SW 1271 (cell line): ENCODE data around the gene MROH7.

ENCODE experiments used
- DNase-seq, 2 experiments: peaks; one replicate each; lab custom pipeline; 2025; lab: John Stamatoyannopoulos, UW

MROH7 gene

DNA sequence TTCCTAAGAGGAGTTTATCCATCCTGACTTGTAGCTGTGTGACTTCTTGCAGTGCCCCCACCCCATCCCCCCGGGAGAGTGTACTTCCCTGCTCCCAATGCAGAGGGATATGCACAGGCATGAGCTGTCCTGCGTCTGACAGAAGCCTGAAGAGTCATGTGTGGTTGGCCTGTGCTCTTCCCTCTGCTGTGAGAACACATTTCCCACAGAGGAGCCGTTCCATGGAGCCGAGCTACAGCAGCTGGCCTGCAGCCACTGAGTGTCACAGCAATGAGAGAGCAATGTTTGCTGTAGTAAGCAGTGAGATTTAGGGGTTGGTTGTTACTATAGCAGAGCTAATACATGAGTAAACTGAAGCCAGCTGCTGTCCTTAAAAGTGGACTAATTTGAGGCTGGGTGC is 100.7 kb downstream of the MROH7 start:
- DNase-seq: no peak

DNA sequence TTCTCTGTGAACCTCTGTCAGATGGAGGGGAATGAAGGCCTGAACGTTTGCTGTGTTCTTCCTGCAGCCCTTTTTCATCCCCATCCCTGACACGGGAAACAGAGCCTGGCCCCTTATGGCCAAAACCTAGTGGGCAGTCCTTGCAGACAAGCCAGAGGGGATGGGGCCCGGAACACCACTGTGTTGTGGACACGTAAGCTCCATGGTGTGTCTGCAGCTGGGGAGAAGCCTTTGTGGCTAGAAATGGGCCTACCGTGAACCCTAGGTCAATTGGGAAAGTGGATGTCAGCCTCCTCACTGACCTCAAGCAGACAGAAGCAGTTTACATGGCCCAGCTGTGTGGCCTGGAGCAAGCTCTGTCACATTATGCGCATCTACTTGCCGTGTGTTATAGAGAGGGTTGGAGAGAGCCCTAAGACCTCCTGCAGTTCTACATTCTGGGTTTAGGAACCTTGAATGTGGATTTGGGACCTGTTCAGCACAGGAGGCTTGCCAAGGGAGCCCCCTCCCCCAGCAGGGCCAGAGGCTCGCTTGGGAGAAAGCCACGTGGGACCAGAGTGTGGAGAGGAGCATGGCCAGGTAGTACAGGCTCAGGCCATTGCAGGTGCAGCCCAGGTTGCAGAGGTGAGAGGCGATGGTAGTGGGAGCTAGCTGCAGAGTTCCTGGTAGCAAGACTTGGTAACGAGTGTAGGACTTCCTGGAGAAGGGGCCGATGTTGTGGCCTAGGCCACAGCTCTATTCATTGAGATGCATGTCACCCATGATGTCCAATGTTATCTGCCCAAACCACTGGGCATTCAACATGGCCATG is 102.0 kb downstream of the MROH7 start:
- DNase-seq: no peak

DNA sequence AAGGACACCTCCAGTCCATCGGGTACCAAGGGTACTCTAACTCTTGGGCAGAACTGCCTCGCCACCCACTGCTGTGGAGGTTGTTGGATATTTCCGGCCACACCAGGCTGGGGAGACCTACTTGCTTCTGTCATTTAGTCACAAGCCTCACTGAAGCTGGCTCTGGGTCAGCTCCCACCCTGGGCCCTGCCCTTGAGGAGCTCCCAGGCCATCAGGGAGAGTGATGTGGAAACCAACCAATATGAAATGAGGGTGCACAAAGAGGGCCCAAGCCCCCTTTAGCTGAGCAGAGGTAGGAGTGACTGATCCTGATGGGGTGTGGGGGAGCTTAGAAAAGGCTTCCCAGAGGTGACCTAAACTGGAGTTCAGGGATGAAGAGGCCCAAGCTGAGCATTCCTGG is 103.1 kb downstream of the MROH7 start:
- DNase-seq: no peak

DNA sequence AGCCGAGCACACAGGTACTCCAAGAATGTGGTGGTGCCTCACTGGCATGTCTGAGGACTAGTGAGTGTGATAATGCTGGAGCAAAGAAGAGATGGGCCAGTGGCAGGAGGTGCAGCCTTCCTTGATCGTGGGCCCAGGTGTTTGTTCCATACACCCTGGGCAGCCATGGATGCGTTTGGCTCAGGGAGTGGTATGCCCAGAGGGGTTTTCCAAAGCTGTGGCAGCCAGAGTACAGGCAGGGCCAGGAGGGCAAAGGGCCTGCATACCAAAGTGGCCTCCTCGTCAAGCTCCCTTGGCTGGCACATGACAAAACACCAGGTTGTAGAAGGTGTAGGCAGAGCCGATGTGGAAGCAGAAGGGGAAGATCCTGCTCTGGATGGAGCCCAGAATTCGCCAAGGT is 103.7 kb downstream of the MROH7 start:
- DNase-seq: no peak

DNA sequence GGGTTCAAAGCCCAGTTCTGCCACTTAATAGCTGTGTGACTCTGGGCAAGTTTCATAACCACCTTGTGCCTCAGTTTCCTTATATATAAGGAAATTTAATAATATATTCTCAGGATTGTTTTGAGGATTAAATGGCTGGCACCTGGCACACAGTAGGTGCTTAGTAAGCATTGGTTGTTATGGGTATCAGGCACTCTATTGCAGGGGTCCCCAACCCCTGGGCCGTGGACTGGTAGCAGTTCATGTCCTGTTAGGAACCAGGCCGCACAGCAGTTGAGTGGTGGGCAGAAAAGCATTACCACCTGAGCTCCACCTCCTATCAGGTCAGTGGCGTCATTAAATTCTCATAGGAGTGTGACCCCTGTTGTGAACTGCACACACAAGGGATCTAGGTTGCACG is 104.3 kb downstream of the MROH7 start:
- no peak for DNase-seq

DNA sequence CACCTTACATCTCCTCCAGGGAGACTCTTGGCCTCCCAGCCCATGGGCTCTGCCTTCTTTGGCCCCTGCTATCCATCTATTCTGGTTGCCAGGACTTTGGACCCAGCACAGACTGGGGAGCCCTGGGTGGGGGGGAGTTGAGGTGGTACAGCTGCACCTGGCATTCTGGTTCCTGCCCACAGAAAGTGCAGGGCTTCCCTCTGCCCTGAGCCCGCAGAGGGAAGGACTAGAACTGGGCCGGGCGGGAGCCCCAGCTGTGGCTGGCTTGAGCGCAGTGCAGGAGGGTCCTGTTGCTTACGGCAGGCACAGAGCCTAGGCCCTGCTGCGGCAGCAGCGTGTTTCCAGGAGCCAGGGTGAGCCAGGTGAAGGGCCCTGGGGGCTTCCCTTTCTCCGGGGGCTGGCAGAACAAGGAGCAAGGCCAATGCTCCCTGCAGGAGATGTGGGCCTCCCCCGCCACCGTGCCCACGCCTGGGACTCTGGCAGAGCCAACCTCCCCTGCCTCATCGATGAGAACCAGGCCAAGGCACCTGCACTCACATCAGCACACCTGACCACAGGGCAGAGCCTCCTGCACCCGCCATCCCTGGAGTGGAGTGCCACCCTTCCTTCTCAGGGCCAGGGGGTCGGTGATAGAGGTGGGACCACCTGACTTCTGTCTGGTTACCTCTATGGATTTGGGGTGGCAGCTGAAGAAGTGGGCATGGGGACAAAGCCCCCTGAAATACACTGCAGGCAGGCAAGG is 106.7 kb downstream of the MROH7 start:
- no peak for DNase-seq

DNA sequence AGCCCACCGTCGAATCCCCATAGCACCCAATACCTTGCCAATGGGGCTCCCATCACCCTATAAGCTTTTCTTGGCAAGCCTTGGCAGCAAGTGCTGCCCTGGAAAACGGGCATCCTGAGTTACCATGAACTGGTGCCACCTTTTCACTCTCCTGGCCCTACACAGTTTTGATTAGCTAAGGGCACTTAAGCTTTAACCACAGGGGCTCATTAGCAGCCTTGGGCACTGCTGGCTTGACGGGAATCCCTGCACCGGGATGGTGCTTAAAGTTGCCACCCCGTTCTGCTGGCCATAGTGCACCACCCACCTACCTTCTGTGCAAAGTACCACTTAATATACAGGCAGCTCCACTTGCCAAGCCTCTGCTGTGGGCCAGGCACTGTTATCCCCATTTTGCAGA is 109.0 kb downstream of the MROH7 start:
- DNase-seq: no peak

DNA sequence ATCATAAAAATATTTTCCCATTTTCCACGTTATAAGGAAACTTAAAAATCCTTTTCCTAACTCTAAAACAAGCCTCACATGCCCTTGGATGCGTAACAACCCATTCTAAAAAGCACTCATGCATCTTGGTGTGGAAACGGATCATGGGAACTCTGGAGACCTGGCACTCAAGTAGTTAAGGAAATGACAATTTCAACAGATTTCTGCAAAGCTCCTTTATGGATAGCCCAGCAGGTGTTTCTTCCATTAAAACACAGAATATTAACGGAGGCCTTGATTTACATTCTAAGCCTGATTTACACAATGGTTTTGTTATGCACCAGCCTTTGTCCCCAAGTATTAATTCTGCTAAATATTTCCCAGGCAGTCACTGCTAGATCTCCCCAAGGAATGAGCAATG is 109.8 kb downstream of the MROH7 start:
- no peak for DNase-seq

DNA sequence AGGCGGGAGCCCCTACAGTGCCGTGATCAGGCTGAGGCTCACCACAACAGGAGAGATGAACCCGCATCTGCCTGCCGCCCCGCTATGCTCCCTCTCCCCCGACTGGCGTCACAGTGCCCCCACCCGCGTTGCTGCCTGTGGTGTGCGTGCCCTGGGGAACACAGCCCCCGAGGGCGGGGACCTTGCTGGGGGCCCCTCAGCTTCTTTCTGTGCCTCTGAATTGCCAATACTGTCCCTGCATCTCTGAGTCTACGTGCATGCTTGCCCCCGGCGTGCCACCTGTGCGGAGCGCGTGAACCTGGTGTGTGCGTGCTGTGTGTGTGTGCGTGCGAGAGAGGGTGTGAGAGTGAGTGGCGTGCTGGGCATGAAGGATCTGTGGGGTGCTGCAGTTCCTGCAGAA is 112.5 kb downstream of the MROH7 start:
- no peak for DNase-seq

DNA sequence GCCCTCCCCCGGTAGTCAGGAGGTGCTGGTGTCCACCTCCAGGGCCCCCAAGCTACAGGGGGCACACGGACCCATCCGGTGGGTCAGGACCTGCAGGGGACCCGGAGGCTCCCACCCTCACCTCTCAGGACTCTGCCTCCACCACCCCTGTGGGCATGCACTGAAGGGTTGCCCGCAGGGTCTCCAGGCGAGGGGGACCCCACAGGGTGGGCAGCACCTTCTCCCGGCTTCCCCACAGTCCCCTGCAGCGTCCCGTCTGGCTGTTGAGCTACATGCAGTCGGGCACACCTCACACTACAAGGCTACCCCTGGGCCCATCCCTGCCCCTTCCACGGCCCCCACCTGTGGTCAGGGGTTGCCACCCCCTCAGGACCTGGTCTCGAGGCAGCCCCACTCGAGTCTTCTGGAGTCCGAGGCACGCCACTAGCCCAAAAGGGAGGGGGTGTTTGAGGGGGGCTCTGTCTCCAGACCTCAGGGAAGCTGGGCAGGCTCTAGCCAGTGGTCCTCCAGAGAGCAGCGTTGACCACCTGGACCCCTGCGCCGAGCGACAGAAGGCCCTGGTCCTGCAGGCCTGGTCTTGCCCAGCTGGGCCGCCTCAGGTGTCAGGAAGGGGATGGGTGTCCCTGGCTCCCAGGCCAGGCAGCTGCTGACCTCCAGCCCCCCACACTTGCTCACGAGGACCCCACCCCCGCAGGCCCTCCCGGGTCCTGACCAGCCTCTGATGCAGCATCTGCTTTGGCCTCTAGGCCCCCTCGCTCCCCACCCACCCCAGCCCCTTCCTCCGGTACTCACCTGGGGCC is 113.1 kb downstream of the MROH7 start:
- no peak for DNase-seq

DNA sequence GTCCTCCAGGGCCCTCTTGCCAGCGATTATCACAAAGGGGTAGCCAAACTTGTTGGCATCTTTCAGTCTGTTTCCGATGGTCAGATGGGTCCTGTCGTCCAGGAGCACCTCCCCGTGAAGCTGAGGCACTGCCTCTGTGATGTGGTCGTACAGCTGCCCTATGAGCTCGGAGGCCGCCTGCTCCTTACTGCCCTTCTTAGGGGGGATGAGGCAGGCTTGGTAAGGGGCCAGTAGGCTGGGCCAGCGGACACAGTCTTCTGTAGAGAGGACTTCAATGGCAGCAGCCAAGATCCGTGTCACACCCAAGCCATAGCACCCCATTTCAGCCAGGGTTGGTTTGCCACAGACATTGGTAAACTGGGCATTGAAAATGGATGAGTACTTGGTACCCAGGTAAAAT is 116.2 kb downstream of the MROH7 start:
- DNase-seq: no peak

DNA sequence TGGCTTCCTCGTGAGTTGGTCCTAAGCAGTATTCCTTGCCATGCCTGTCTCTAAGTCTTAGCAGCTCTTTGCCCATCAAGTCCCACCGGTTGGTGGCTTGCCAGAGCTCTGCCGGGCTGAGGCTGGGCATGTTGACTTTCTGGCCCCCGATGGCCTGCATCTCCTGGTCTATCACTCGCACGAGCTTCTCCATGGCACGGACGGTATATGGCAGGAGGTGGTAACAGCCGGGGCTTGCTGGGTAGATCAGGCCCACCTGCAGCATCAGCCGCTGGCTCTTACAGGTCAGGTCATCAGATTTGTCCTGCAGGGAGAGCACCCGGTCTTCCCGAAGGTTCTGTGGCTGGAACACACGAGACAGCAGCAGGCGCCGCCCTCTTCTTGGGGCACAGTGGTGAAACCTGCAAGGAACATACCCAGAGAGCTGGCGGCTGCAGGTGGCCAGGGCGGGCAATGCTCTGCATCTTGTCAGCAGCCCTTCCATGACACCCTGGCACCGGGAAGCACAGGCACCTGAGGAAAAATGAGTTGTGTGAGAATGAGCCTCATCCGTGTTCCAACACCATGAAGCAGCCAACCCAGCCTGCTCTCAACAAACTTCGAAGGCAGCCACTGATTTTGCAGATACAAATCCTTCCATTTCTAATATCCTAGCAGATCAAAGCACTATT is 117.2 kb downstream of the MROH7 start:
- DNase-seq: no peak
